ENCODE measurements around the gene RPLP2.

RPLP2 gene

DNA sequence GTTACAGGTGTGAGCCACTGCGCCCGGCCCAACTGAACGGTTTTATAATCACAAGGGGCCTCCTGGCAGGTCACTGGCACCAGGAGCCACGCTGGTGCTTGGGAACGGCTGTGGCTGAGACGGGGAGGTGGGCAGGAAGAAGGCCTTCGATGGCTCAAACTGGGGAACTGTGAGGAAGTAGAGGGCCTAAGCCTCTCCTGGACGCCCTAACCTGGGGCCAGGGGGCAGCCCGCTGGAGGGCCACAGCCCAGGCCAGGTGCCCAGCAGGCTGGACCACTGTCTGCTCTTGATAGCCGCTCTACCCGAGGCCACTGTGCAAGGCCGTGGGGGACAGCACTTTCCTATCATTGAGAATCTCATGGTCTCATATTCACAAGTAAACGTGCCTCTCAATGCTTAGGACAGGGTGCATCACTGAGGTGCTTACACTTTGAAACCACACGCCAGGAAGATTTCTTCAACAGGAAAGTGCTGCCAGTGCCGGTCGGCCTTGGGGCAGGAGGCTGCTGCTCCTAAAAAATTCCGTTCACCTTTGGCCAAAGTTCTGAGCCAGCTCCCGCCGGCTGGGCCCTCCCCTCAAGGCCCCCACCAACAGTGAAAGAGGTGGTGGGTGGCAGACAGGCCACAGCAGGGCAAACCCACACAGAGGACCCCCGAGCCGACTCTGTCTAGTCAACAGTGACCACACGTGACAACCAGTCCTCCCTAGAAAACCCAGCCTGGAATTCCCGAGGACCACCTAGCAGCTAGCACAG is 39.7 kb upstream of the RPLP2 start:
- Mint-ChIP-seq H3K27me3 (no peaks in the 10 kb centered on the region), H3K36me3 (ENCODE audit: insufficient read depth) (peaks cover 21% of the 10 kb centered on the region), H3K4me3 (no peak overlapping the region), H3K9me3 (no peaks in the 10 kb centered on the region), H3K27ac (no peak overlapping the region), H3K4me1 (ENCODE audit: low read depth in 2 of 2) (peaks cover 4 to 7% of the 10 kb centered on the region in 2 donors)
- ATAC-seq (replicated peaks): no peak
- DNase-seq: no peak

GRCh38 chr11:770642-771616 is 38.8 kb upstream of the RPLP2 start:
- Mint-ChIP-seq H3K36me3 (ENCODE audit: insufficient read depth) (peaks cover 21% of the 10 kb centered on the region), H3K4me1 (ENCODE audit: low read depth in 2 of 2) (peaks cover 7 to 10% of the 10 kb centered on the region in 2 donors), H3K9me3 (no peaks in the 10 kb centered on the region), H3K27me3 (no peaks in the 10 kb centered on the region), H3K4me3 (no peak overlapping the region), H3K27ac (no peak overlapping the region)
- ATAC-seq (replicated peaks) (no peak), DNase-seq (no peak)

DNA sequence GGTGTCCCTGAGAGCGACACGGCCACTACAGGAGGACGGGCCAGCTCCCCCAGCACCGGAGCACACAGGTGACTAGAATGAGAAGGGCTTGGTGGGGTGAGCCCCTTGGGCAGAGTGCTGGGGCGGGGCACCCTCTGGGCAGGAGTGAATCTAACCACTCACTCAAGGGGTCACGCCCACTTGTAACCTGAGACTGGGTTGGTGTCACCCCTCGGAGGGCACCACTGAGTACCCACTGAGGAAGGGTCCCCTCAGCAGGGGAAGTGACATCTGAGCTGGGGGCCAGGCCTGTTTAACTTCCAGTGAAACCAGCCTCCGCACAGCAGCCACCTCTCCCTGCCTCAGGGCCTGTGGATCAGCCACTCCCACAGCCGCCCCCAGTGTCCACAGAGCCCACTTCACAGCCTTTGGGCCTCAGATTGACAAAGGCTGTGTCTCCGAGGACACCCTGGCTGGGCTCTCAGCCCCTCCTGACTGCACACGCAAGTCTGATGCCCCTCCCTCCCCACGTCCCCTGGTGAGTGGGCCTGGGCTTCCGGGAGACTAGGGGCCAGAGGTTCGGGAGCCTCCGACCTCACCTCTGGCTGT is 38.1 kb upstream of the RPLP2 start:
- no peak for ATAC-seq (replicated peaks)
- no peak for DNase-seq
- no peak overlapping the region for H3K27ac Mint-ChIP-seq
- no peaks in the 10 kb centered on the region for H3K27me3 Mint-ChIP-seq
- no peak overlapping the region for H3K4me3 Mint-ChIP-seq
- H3K36me3 Mint-ChIP-seq (ENCODE audit: insufficient read depth): peaks cover 28% of the 10 kb centered on the region
- H3K9me3 Mint-ChIP-seq: no peaks in the 10 kb centered on the region
- H3K4me1 Mint-ChIP-seq (ENCODE audit: low read depth in 2 of 2): peaks cover 12 to 14% of the 10 kb centered on the region in 2 donors

GRCh38 chr11:772429-773390 is 37.1 kb upstream of the RPLP2 start:
- H3K36me3 Mint-ChIP-seq (ENCODE audit: insufficient read depth): peaks cover 24% of the 10 kb centered on the region
- no peaks in the 10 kb centered on the region for H3K9me3 Mint-ChIP-seq
- no peak overlapping the region for H3K4me3 Mint-ChIP-seq
- no peak for DNase-seq
- peaks cover 12 to 16% of the 10 kb centered on the region in 2 donors for H3K4me1 Mint-ChIP-seq (ENCODE audit: low read depth in 2 of 2)
- no peaks in the 10 kb centered on the region for H3K27me3 Mint-ChIP-seq
- no peak overlapping the region for H3K27ac Mint-ChIP-seq
- ATAC-seq (replicated peaks): no peak

DNA sequence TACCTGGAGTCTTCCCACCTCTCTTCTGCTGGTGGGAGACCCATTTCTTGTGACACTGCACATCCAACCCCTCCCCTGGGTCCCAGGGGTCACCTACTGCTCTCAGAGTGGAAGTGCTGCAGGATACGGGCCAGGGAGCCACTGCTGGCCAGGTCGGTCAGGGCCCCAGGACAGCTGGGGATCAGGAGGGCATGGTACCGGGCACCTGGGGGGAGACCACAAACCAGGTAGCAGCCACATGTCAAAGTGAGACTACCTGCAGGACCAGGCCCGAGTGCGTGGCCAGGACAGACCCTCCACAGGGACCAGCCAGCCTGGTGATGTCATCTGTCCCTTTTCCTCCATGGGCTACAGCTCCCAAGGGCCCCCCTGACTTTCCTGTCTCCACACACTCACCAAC is 36.3 kb upstream of the RPLP2 start:
- no peaks in the 10 kb centered on the region for H3K9me3 Mint-ChIP-seq
- no peak for ATAC-seq (replicated peaks)
- no peak for DNase-seq
- H3K4me1 Mint-ChIP-seq (ENCODE audit: low read depth in 2 of 2): peaks cover 12 to 16% of the 10 kb centered on the region in 2 donors
- no peaks in the 10 kb centered on the region for H3K27me3 Mint-ChIP-seq
- H3K36me3 Mint-ChIP-seq (ENCODE audit: insufficient read depth): peaks cover 24% of the 10 kb centered on the region
- no peak overlapping the region for H3K4me3 Mint-ChIP-seq
- no peak overlapping the region for H3K27ac Mint-ChIP-seq

- ATAC-seq (replicated peaks) (no peak), DNase-seq (no peak)
- H3K27me3 Mint-ChIP-seq: no peaks in the 10 kb centered on the region
- H3K36me3 Mint-ChIP-seq (ENCODE audit: insufficient read depth): peaks cover 24% of the 10 kb centered on the region
- peaks cover 12 to 16% of the 10 kb centered on the region in 2 donors for H3K4me1 Mint-ChIP-seq (ENCODE audit: low read depth in 2 of 2)
- no peak overlapping the region for H3K27ac Mint-ChIP-seq
- no peaks in the 10 kb centered on the region for H3K9me3 Mint-ChIP-seq
- no peak overlapping the region for H3K4me3 Mint-ChIP-seq
Measured at GRCh38 chr11:773830-774229, 35.9 kb upstream of the RPLP2 start.

DNA sequence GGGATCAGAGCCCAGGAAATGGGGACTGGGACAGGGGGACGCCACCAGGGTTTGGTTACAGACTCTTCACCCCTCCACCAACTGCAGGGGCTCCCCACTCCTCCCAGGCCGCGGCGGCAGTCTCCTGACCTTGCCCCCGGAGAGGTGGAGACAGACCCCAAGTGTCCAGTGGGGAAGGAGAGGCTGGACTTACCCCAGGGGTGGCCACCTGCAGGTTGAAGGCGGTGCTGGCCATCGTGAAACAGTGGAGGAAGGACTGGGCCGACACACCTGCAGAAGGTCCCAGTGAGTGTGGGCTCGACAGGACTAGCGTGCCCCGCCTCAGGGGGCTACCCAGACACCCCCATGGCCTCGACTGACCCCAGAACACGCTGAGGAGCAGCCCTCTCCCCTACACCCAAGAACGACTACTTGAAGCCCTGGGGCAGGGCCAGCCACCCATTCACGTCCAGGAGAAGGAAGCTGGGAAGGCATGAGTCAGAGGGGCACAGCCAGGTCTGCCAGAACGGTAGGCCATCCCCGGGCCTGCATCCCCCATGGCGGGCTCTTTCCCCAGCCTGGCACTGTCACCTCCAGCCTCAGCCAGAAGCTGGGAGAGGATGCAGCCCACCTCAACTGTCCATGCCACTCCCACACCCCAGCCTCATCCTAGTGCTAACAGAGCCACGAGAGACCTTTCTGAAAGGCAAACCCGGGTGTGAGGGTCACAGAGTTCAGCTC is 34.7 kb upstream of the RPLP2 start:
- H3K9me3 Mint-ChIP-seq: no peaks in the 10 kb centered on the region
- H3K36me3 Mint-ChIP-seq (ENCODE audit: insufficient read depth): peaks cover 17% of the 10 kb centered on the region
- H3K27ac Mint-ChIP-seq: peak overlapping the region in 1 of 2 donors; percentile 44
- ATAC-seq (replicated peaks) (no peak), DNase-seq (no peak)
- no peaks in the 10 kb centered on the region for H3K27me3 Mint-ChIP-seq
- H3K4me3 Mint-ChIP-seq: peak overlapping the region; percentile 71 to 77
- peaks cover 14 to 16% of the 10 kb centered on the region in 2 donors for H3K4me1 Mint-ChIP-seq (ENCODE audit: low read depth in 2 of 2)

- no peaks in the 10 kb centered on the region for H3K27me3 Mint-ChIP-seq
- DNase-seq (no peak), ATAC-seq (replicated peaks) (no peak)
- peaks cover 16 to 17% of the 10 kb centered on the region in 2 donors for H3K4me1 Mint-ChIP-seq (ENCODE audit: low read depth in 2 of 2)
- H3K36me3 Mint-ChIP-seq (ENCODE audit: insufficient read depth): peaks cover 13% of the 10 kb centered on the region
- peak overlapping the region; percentile 71 to 77 for H3K4me3 Mint-ChIP-seq
- peak overlapping the region; percentile 44 to 49 for H3K27ac Mint-ChIP-seq
- no peaks in the 10 kb centered on the region for H3K9me3 Mint-ChIP-seq
Measured at GRCh38 chr11:776263-776560, 33.6 kb upstream of the RPLP2 start.

DNA sequence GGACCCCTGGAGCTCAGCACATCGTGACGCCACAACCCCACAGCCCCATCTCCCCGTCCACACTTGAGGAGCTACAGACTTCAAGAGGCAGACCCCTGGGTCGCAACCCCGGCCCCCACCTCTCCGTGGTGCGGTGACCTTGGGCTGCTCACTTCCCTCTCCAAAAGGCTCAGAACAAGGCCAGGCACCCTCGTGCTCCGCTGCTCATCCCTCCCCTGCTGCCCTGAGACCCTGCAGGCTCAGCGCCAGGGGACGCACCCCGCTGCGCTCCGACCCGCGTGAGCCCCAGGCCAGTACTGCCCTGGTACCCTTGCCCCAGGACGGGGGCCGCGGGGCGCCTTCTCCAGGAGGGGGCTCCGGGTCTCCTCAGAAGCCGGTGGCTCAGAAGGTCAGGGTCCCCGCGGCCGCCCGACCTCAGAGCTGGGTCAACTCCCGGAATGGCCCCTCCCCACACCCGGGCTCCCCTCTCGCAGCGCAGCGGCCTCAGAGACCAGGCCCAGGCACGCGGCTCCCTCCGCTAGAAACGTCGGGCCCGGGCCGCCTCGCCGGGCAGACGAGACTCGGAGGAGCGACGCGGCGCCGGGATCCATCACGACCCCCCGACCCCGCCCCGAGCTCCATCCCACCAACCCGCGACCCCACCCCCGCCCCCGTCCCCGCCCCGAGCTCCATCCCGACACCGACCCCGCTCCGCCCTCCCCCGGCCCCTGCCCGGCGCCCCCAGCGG is 33.0 kb upstream of the RPLP2 start:
- Mint-ChIP-seq H3K27me3 (no peaks in the 10 kb centered on the region), H3K9me3 (no peaks in the 10 kb centered on the region), H3K27ac (peak overlapping the region; percentile 44 to 49), H3K36me3 (ENCODE audit: insufficient read depth) (peaks cover 13% of the 10 kb centered on the region), H3K4me1 (ENCODE audit: low read depth in 2 of 2) (peaks cover 16 to 17% of the 10 kb centered on the region in 2 donors), H3K4me3 (peak overlapping the region; percentile 71 to 77)
- ATAC-seq (replicated peaks) (peak; percentile 42), DNase-seq (peak in 1 of 3 experiments; percentile 18)

- Mint-ChIP-seq H3K36me3 (ENCODE audit: insufficient read depth) (peaks cover 13% of the 10 kb centered on the region), H3K4me3 (peak within 1 kb of the TSS; percentile 71 to 77), H3K4me1 (ENCODE audit: low read depth in 2 of 2) (peaks cover 16 to 17% of the 10 kb centered on the region in 2 donors), H3K9me3 (no peaks in the 10 kb centered on the region), H3K27me3 (no peaks in the 10 kb centered on the region), H3K27ac (peak within 1 kb of the TSS; percentile 52 to 55)
- peak; percentile 92 to 95 (median 93) for DNase-seq
- ATAC-seq (replicated peaks): peak; percentile 88
Measured at GRCh38 chr11:777288-778255, 32.2 kb upstream of the RPLP2 start, which contains the start of gene GATD1. Gene GATD1, minus strand, starts transcription at chr11:777487. Its CDS starts 25 bp downstream, at chr11:777462.
